Activated CD8-positive, alpha-beta T cell treated with anti-CD3 and anti-CD28 coated beads, Interleukin-2, amount 10 ng/mL, durations not matched to agents 7 days and 5 days (primary cell): ENCODE results near the gene SSBP2. TPM values are rescaled to one million over a fixed set of nuclear protein-coding genes. Genes with fewer than 3 reads are reported as not detected.
"Not testable (repeated sequence)": the region's sequence is repeated elsewhere in the genome, so short reads cannot be mapped to it uniquely, and the experiment has no call there.

ENCODE experiments used
- ATAC-seq: fragments of 150-1000 bp; cut with Tn5 transposase; one replicate; pipeline ENCODE4 v1.10.0; 2021; ENCODE audit warnings: moderate library complexity
- CTCF ChIA-PET: fragments of 350-600 bp; sonication (Branson Sonifier 250); formaldehyde crosslinking; loops from one replicate; lab custom pipeline; 2021; ENCODE audit warnings: antibody characterized with exemption; lab: Charles Lee
- POLR2A ChIA-PET: fragments of 350-600 bp; sonication (Branson Sonifier 250); formaldehyde crosslinking; loops from one replicate; lab custom pipeline; 2021; ENCODE audit warnings: antibody characterized with exemption; lab: Charles Lee
- DNase-seq: peaks from one replicate; pipeline ENCODE4 v3.0.0-alpha.2; 2020
- H3K27ac Mint-ChIP-seq: one replicate; pipeline ENCODE4 v1.8.0; 2021; ENCODE audit warnings: mild to moderate bottlenecking, mixed read lengths
- H3K27me3 Mint-ChIP-seq: one replicate; pipeline ENCODE4 v1.8.0; 2021; ENCODE audit warnings: low read depth, mixed read lengths
- H3K36me3 Mint-ChIP-seq: one replicate; pipeline ENCODE4 v1.8.0; 2021; ENCODE audit warnings: low read depth, mixed read lengths
- H3K4me1 Mint-ChIP-seq: one replicate; pipeline ENCODE4 v1.8.0; 2021; ENCODE audit warnings: low read depth, mixed read lengths
- H3K4me3 Mint-ChIP-seq: one replicate; pipeline ENCODE4 v1.8.0; 2021; ENCODE audit warnings: mild to moderate bottlenecking, mixed read lengths
- H3K9me3 Mint-ChIP-seq: one replicate; pipeline ENCODE4 v1.8.0; 2022; ENCODE audit warnings: mixed read lengths; ENCODE audit not compliant: insufficient read depth
- total RNA-seq, 2 experiments: library from RNA; stranded (reverse); gene quantifications; one replicate each; pipeline ENCODE4 v1.2.3, GENCODE V29; 2021

SSBP2 gene
- total RNA-seq, 2 experiments from 2014 or later = 24.3 to 26.7 TPM

- DNase-seq (no peak), ATAC-seq (no peak)
- H3K36me3 Mint-ChIP-seq = no peaks in the 10 kb centered on the region
- ChIA-PET CTCF (no interaction called here), POLR2A (no interaction called here)
- no peak overlapping the region for H3K27ac Mint-ChIP-seq
- no peaks in the 10 kb centered on the region for H3K27me3 Mint-ChIP-seq
- no peak overlapping the region for H3K4me3 Mint-ChIP-seq
- peaks cover 5% of the 10 kb centered on the region for H3K4me1 Mint-ChIP-seq
- H3K9me3 Mint-ChIP-seq = no peaks in the 10 kb centered on the region
Measured at GRCh38 chr5:81520769-81521168, 230.1 kb downstream of the SSBP2 start.

- POLR2A ChIA-PET = no interaction called here
- H3K4me3 Mint-ChIP-seq = no peak overlapping the region
- H3K4me1 Mint-ChIP-seq = no peaks in the 10 kb centered on the region
- no peak for DNase-seq
- CTCF ChIA-PET = no interaction called here
- no peaks in the 10 kb centered on the region for H3K9me3 Mint-ChIP-seq
- no peaks in the 10 kb centered on the region for H3K36me3 Mint-ChIP-seq
- H3K27ac Mint-ChIP-seq = no peak overlapping the region
- H3K27me3 Mint-ChIP-seq = no peaks in the 10 kb centered on the region
- ATAC-seq = no peak
Measured at GRCh38 chr5:81519217-81519905, 231.5 kb downstream of the SSBP2 start.

- ATAC-seq (no peak), DNase-seq (no peak)
- H3K4me1 Mint-ChIP-seq = no peaks in the 10 kb centered on the region
- H3K36me3 Mint-ChIP-seq = no peaks in the 10 kb centered on the region
- H3K27me3 Mint-ChIP-seq = no peaks in the 10 kb centered on the region
- H3K9me3 Mint-ChIP-seq = no peaks in the 10 kb centered on the region
- H3K27ac Mint-ChIP-seq = no peak overlapping the region
- ChIA-PET CTCF (no interaction called here), POLR2A (no interaction called here)
- no peak overlapping the region for H3K4me3 Mint-ChIP-seq
Measured at GRCh38 chr5:81517462-81517861, 233.4 kb downstream of the SSBP2 start.

GRCh38 chr5:81516091-81516490, 234.8 kb downstream of the SSBP2 start:
- CTCF ChIA-PET = interaction anchor here (0.9 to 2.0 kb wide), 2 partner anchors 9 to 650 kb away, joined by 3 to 6 read pairs; no protein-coding TSS in a partner anchor
- Mint-ChIP-seq H3K4me3 (no peak overlapping the region), H3K9me3 (no peaks in the 10 kb centered on the region), H3K27ac (no peak overlapping the region), H3K4me1 (no peaks in the 10 kb centered on the region), H3K27me3 (no peaks in the 10 kb centered on the region), H3K36me3 (no peaks in the 10 kb centered on the region)
- POLR2A ChIA-PET = no interaction called here
- no peak for ATAC-seq
- no peak for DNase-seq

- Mint-ChIP-seq H3K9me3 (no peaks in the 10 kb centered on the region), H3K27me3 (no peaks in the 10 kb centered on the region), H3K27ac (no peak overlapping the region), H3K4me1 (no peaks in the 10 kb centered on the region), H3K36me3 (no peaks in the 10 kb centered on the region), H3K4me3 (no peak overlapping the region)
- ChIA-PET POLR2A (no interaction called here), CTCF (interaction anchor here (1.4 kb wide), 1 partner anchor 652 kb away, joined by 3 read pairs; no protein-coding TSS in a partner anchor)
- ATAC-seq = no peak
- no peak for DNase-seq
Measured at GRCh38 chr5:81513982-81514381, 236.9 kb downstream of the SSBP2 start.

- ATAC-seq (no peak), DNase-seq (no peak)
- H3K4me1 Mint-ChIP-seq = no peaks in the 10 kb centered on the region
- no peak overlapping the region for H3K27ac Mint-ChIP-seq
- no peaks in the 10 kb centered on the region for H3K36me3 Mint-ChIP-seq
- ChIA-PET POLR2A (no interaction called here), CTCF (interaction anchor here (1.4 kb wide), 1 partner anchor 652 kb away, joined by 3 read pairs; no protein-coding TSS in a partner anchor)
- H3K9me3 Mint-ChIP-seq = no peaks in the 10 kb centered on the region
- no peak overlapping the region for H3K4me3 Mint-ChIP-seq
- H3K27me3 Mint-ChIP-seq = no peaks in the 10 kb centered on the region
Measured at GRCh38 chr5:81513473-81513872, 237.4 kb downstream of the SSBP2 start.

- H3K4me1 Mint-ChIP-seq = peaks cover 6% of the 10 kb centered on the region
- H3K27me3 Mint-ChIP-seq = no peaks in the 10 kb centered on the region
- POLR2A ChIA-PET = no interaction called here
- no peak overlapping the region for H3K27ac Mint-ChIP-seq
- peak; percentile 63 for DNase-seq
- CTCF ChIA-PET = interaction anchor here (0.6 to 5.1 kb wide), 14 partner anchors 9 to 752 kb away, joined by 3 to 26 read pairs (median 4); partner anchors contain the start of gene SSBP2
- no peaks in the 10 kb centered on the region for H3K9me3 Mint-ChIP-seq
- ATAC-seq = peak; percentile 93
- H3K36me3 Mint-ChIP-seq = no peaks in the 10 kb centered on the region
- H3K4me3 Mint-ChIP-seq = no peak overlapping the region
Measured at GRCh38 chr5:81506900-81507588, 243.9 kb downstream of the SSBP2 start.

GRCh38 chr5:81506378-81506777, 244.5 kb downstream of the SSBP2 start:
- CTCF ChIA-PET = interaction anchor here (0.6 to 5.1 kb wide), 14 partner anchors 10 to 753 kb away, joined by 3 to 26 read pairs (median 4); partner anchors contain the start of gene SSBP2
- Mint-ChIP-seq H3K4me3 (no peak overlapping the region), H3K36me3 (no peaks in the 10 kb centered on the region), H3K27ac (no peak overlapping the region), H3K4me1 (peaks cover 6% of the 10 kb centered on the region), H3K9me3 (no peaks in the 10 kb centered on the region), H3K27me3 (no peaks in the 10 kb centered on the region)
- POLR2A ChIA-PET = no interaction called here
- no peak for DNase-seq
- no peak for ATAC-seq

- Mint-ChIP-seq H3K4me3 (no peak overlapping the region), H3K27ac (no peak overlapping the region), H3K27me3 (no peaks in the 10 kb centered on the region), H3K9me3 (no peaks in the 10 kb centered on the region), H3K36me3 (no peaks in the 10 kb centered on the region), H3K4me1 (peaks cover 6% of the 10 kb centered on the region)
- ATAC-seq = no peak
- ChIA-PET CTCF (interaction anchor here (1.3 to 5.1 kb wide), 3 partner anchors 334 to 659 kb away, joined by 4 to 26 read pairs (median 5); no protein-coding TSS in a partner anchor), POLR2A (no interaction called here)
- no peak for DNase-seq
Measured at GRCh38 chr5:81505672-81506071, 245.2 kb downstream of the SSBP2 start.

- H3K4me1 Mint-ChIP-seq, H3K27me3 Mint-ChIP-seq, H3K27ac Mint-ChIP-seq, H3K4me3 Mint-ChIP-seq, ATAC-seq, H3K9me3 Mint-ChIP-seq, DNase-seq, POLR2A ChIA-PET, H3K36me3 Mint-ChIP-seq: not testable (repeated sequence)
- CTCF ChIA-PET = interaction anchor here (1.6 kb wide), 1 partner anchor 110 kb away, joined by 3 read pairs; no protein-coding TSS in a partner anchor
Measured at GRCh38 chr5:81503602-81504001, 247.3 kb downstream of the SSBP2 start.

- ChIA-PET CTCF (no interaction called here), POLR2A (no interaction called here)
- Mint-ChIP-seq H3K9me3 (no peaks in the 10 kb centered on the region), H3K4me3 (no peak overlapping the region), H3K27me3 (no peaks in the 10 kb centered on the region), H3K36me3 (no peaks in the 10 kb centered on the region), H3K27ac (no peak overlapping the region), H3K4me1 (no peaks in the 10 kb centered on the region)
- ATAC-seq (no peak), DNase-seq (no peak)
Measured at GRCh38 chr5:81495286-81495685, 255.6 kb downstream of the SSBP2 start.

GRCh38 chr5:81488862-81489261, 262.0 kb downstream of the SSBP2 start:
- no peak overlapping the region for H3K4me3 Mint-ChIP-seq
- H3K27me3 Mint-ChIP-seq = no peaks in the 10 kb centered on the region
- POLR2A ChIA-PET = no interaction called here
- H3K36me3 Mint-ChIP-seq = no peaks in the 10 kb centered on the region
- ATAC-seq (no peak), DNase-seq (no peak)
- no peak overlapping the region for H3K27ac Mint-ChIP-seq
- CTCF ChIA-PET = no interaction called here
- no peaks in the 10 kb centered on the region for H3K9me3 Mint-ChIP-seq
- no peaks in the 10 kb centered on the region for H3K4me1 Mint-ChIP-seq
